ENCODE data around the gene TECPR2. TPM values are rescaled to one million over a fixed set of nuclear protein-coding genes. Genes with fewer than 3 reads are reported as not detected.

TECPR2 gene
- total RNA-seq, 1 experiment from 2014 or later, result 21.3 TPM

- H3K27ac Mint-ChIP-seq, result no peak overlapping the region
- POLR2A ChIA-PET, result no interaction called here
Observed at GRCh38 chr14:102504328-102504999, 141.7 kb downstream of the TECPR2 start.

GRCh38 chr14:102505000-102505619 lies 142.4 kb downstream of the TECPR2 start:
- peaks cover 10% of the 10 kb centered on the region for H3K4me1 Mint-ChIP-seq
- no peaks in the 10 kb centered on the region; the same call in 1 of the 2 replicates for H3K36me3 Mint-ChIP-seq
- H3K4me3 Mint-ChIP-seq, result no peak overlapping the region
- no peak for ATAC-seq
- H3K27me3 Mint-ChIP-seq (ENCODE audit: low read depth), result no peaks in the 10 kb centered on the region
- ChIA-PET POLR2A (no interaction called here), CTCF (interaction anchor here (0.7 to 1.8 kb wide), 2 partner anchors 20 to 67 kb away, joined by 3 to 12 read pairs; no protein-coding TSS in a partner anchor)
- DNase-seq (ENCODE audit: low spot score), result no peak
- no peak overlapping the region for H3K27ac Mint-ChIP-seq
- no peaks in the 10 kb centered on the region for H3K9me3 Mint-ChIP-seq
- no peak for TF ChIP-seq CDX4 (CRISPR knock-in tag; IDR thresholded peaks at IDR 0.05; ENCODE audit: borderline replicate concordance)
- TF ChIP-seq ARID4B (CRISPR knock-in tag; IDR thresholded peaks at IDR 0.05; ENCODE audit: borderline replicate concordance), result no peak
- TF ChIP-seq ZMAT4 (CRISPR knock-in tag; IDR thresholded peaks at IDR 0.05), result no peak
- no peak for TF ChIP-seq OVOL2 (CRISPR knock-in tag; IDR thresholded peaks at IDR 0.05; ENCODE audit: borderline replicate concordance)

More at GRCh38 chr14:102504328-102504999, 141.7 kb downstream of the TECPR2 start:
- DNase-seq (ENCODE audit: low spot score), result no peak
- TF ChIP-seq HMGA2 (CRISPR knock-in tag; IDR thresholded peaks at IDR 0.05), result no peak
- TF ChIP-seq ZNF416 (CRISPR knock-in tag; IDR thresholded peaks at IDR 0.05), result no peak
- TF ChIP-seq, protein P1, sequence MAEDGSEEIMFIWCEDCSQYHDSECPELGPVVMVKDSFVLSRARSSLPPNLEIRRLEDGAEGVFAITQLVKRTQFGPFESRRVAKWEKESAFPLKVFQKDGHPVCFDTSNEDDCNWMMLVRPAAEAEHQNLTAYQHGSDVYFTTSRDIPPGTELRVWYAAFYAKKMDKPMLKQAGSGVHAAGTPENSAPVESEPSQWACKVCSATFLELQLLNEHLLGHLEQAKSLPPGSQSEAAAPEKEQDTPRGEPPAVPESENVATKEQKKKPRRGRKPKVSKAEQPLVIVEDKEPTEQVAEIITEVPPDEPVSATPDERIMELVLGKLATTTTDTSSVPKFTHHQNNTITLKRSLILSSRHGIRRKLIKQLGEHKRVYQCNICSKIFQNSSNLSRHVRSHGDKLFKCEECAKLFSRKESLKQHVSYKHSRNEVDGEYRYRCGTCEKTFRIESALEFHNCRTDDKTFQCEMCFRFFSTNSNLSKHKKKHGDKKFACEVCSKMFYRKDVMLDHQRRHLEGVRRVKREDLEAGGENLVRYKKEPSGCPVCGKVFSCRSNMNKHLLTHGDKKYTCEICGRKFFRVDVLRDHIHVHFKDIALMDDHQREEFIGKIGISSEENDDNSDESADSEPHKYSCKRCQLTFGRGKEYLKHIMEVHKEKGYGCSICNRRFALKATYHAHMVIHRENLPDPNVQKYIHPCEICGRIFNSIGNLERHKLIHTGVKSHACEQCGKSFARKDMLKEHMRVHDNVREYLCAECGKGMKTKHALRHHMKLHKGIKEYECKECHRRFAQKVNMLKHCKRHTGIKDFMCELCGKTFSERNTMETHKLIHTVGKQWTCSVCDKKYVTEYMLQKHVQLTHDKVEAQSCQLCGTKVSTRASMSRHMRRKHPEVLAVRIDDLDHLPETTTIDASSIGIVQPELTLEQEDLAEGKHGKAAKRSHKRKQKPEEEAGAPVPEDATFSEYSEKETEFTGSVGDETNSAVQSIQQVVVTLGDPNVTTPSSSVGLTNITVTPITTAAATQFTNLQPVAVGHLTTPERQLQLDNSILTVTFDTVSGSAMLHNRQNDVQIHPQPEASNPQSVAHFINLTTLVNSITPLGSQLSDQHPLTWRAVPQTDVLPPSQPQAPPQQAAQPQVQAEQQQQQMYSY (CRISPR knock-in tag; IDR thresholded peaks at IDR 0.05), result no peak
- TF ChIP-seq ZNF423 (CRISPR knock-in tag; IDR thresholded peaks at IDR 0.05), result no peak
- TF ChIP-seq PRRX2 (CRISPR knock-in tag; IDR thresholded peaks at IDR 0.05), result no peak
- no peak for TF ChIP-seq CTCF (IDR thresholded peaks at IDR 0.05)
- no peak for TF ChIP-seq ZNF317 (CRISPR knock-in tag; IDR thresholded peaks at IDR 0.05; ENCODE audit: borderline replicate concordance, low read depth)
- TF ChIP-seq ZNF281 (CRISPR knock-in tag; IDR thresholded peaks at IDR 0.05), result no peak
- no peaks in the 10 kb centered on the region; the same call in 1 of the 2 replicates for H3K36me3 Mint-ChIP-seq
- H3K9me3 Mint-ChIP-seq, result no peaks in the 10 kb centered on the region
- no peak overlapping the region for H3K4me3 Mint-ChIP-seq
- CTCF ChIA-PET, result interaction anchor here (0.7 to 1.8 kb wide), 2 partner anchors 20 to 67 kb away, joined by 3 to 12 read pairs; no protein-coding TSS in a partner anchor
- ATAC-seq, result no peak
- peaks cover 10% of the 10 kb centered on the region for H3K4me1 Mint-ChIP-seq
- H3K27me3 Mint-ChIP-seq (ENCODE audit: low read depth), result no peaks in the 10 kb centered on the region
